ENCODE data around the gene C1R.
"Not testable (repeated sequence)": the region's sequence is repeated elsewhere in the genome, so short reads cannot be mapped to it uniquely, and the experiment has no call there.

C1R gene

DNA sequence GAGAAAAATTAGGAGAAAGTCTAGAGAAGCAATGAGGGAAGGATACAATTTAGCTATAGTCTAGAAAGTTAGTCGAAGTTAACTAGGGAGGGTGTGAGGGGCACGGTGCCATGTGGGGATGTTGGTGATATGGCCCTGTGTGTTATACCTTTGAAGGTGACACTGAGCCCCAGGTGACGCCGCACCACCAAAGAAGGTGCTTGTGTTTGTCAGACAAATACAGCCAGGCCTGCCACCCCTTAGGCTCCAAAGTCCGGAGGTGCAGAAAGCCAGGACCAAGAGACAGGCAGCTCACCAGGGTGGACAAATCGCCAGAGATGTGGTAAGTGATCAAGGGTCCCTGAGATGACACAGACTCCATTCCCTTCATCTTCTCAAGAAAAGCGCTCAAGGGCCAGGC is 30.6 kb downstream of the C1R start:
- Histone ChIP-seq H3K27ac (ENCODE audit: low read depth, low read length) (peak overlapping the region; percentile 85), H3K9ac (ENCODE audit: low read length in 5 of 5) (peak overlapping the region in 3 of 5 donors; percentile 50 to 80 (median 72)), H3K9me3 (ENCODE audit: control insufficient read depth in 5 of 5, low read length in 5 of 5) (no peaks in the 10 kb centered on the region), H3K4me1 (ENCODE audit: control insufficient read depth in 5 of 5, insufficient read depth in 5 of 5, low read length in 5 of 5) (peaks cover 7 to 46% (median 25%) of the 10 kb centered on the region in 5 donors), H3K27me3 (ENCODE audit: control insufficient read depth in 5 of 5, insufficient read depth in 4 of 5, low read length in 5 of 5) (no peaks in the 10 kb centered on the region), H3K4me3 (ENCODE audit: low read depth in 1 of 5, low read length in 5 of 5) (peak overlapping the region; percentile 56 to 80 (median 62)), H3K36me3 (ENCODE audit: control insufficient read depth in 5 of 5, insufficient read depth in 5 of 5, low read length in 5 of 5) (peaks cover 2 to 18% (median 9%) of the 10 kb centered on the region in 5 donors)

GRCh38 chr12:7061138-7061537 is 31.1 kb downstream of the C1R start:
- H3K9ac ChIP-seq (ENCODE audit: low read length in 5 of 5), result peak overlapping the region; percentile 50 to 80 (median 64)
- H3K27me3 ChIP-seq (ENCODE audit: control insufficient read depth in 5 of 5, insufficient read depth in 4 of 5, low read length in 5 of 5), result no peaks in the 10 kb centered on the region
- H3K4me1 ChIP-seq (ENCODE audit: control insufficient read depth in 5 of 5, insufficient read depth in 5 of 5, low read length in 5 of 5), result peaks cover 7 to 46% (median 25%) of the 10 kb centered on the region in 5 donors
- H3K36me3 ChIP-seq (ENCODE audit: control insufficient read depth in 5 of 5, insufficient read depth in 5 of 5, low read length in 5 of 5), result peaks cover 2 to 14% (median 5%) of the 10 kb centered on the region in 5 donors
- H3K4me3 ChIP-seq (ENCODE audit: low read depth in 1 of 5, low read length in 5 of 5), result peak overlapping the region; percentile 56 to 80 (median 62)
- H3K9me3 ChIP-seq (ENCODE audit: control insufficient read depth in 5 of 5, low read length in 5 of 5), result no peaks in the 10 kb centered on the region
- peak overlapping the region; percentile 85 for H3K27ac ChIP-seq (ENCODE audit: low read depth, low read length)

DNA sequence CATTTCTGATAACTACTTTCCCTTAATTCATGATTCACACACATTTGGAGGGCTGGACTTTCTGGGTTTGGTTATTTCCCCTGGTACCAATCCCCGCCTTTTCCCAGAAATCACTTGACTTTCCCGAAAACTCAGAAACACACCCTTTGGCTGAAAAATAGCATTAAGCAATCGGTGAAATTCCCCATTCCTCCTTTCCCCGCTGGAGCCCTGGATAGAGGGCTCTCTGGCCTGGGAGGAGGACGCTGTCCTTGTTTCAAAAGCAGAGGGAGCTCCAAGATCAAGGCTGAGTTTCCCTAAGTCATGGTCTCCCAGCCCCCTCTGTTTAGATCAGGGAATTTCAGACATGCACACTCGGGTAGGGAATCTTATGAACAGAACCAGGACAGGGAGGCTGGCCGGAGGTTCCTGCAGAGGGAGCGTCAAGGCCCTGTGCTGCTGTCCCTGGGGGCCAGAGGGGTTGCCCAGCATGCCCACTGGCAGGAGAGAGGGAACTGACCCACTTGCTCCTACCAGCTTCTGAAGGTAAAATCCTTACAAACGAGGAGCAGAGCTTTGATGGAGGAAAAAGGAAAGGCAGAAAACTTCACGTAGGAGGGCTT is 31.8 kb downstream of the C1R start, which contains the start of gene C1S:
Gene C1S (plus strand): TSS at position 366 of the 602 bp plus-strand sequence. CDS start 1,195 bp downstream, outside the sequence.
- Histone ChIP-seq H3K27me3 (ENCODE audit: control insufficient read depth in 5 of 5, insufficient read depth in 4 of 5, low read length in 5 of 5) (no peaks in the 10 kb centered on the region), H3K9me3 (ENCODE audit: control insufficient read depth in 5 of 5, low read length in 5 of 5) (no peaks in the 10 kb centered on the region), H3K9ac (ENCODE audit: low read length in 5 of 5) (peak within 1 kb of the TSS; percentile 50 to 80 (median 64)), H3K4me3 (ENCODE audit: low read depth in 1 of 5, low read length in 5 of 5) (peak within 1 kb of the TSS; percentile 56 to 80 (median 62)), H3K4me1 (ENCODE audit: control insufficient read depth in 5 of 5, insufficient read depth in 5 of 5, low read length in 5 of 5) (peaks cover 7 to 46% (median 25%) of the 10 kb centered on the region in 5 donors), H3K27ac (ENCODE audit: low read depth, low read length) (peak within 1 kb of the TSS; percentile 85), H3K36me3 (ENCODE audit: control insufficient read depth in 5 of 5, insufficient read depth in 5 of 5, low read length in 5 of 5) (peaks cover 0 to 11% (median 2%) of the 10 kb centered on the region in 5 donors)

GRCh38 chr12:7059780-7060179 is 32.5 kb downstream of the C1R start:
- Histone ChIP-seq H3K36me3 (ENCODE audit: control insufficient read depth in 5 of 5, insufficient read depth in 5 of 5, low read length in 5 of 5) (peaks cover 0 to 8% (median 2%) of the 10 kb centered on the region in 5 donors), H3K4me3 (ENCODE audit: low read depth in 1 of 5, low read length in 5 of 5) (peak overlapping the region in 1 of 5 donors; percentile 24), H3K9me3 (ENCODE audit: control insufficient read depth in 5 of 5, low read length in 5 of 5) (no peaks in the 10 kb centered on the region), H3K27ac (ENCODE audit: low read depth, low read length) (peak overlapping the region; percentile 85), H3K27me3 (ENCODE audit: control insufficient read depth in 5 of 5, insufficient read depth in 4 of 5, low read length in 5 of 5) (no peaks in the 10 kb centered on the region), H3K4me1 (ENCODE audit: control insufficient read depth in 5 of 5, insufficient read depth in 5 of 5, low read length in 5 of 5) (peaks cover 7 to 46% (median 25%) of the 10 kb centered on the region in 5 donors), H3K9ac (ENCODE audit: low read length in 5 of 5) (peak overlapping the region in 1 of 5 donors; percentile 6)

DNA sequence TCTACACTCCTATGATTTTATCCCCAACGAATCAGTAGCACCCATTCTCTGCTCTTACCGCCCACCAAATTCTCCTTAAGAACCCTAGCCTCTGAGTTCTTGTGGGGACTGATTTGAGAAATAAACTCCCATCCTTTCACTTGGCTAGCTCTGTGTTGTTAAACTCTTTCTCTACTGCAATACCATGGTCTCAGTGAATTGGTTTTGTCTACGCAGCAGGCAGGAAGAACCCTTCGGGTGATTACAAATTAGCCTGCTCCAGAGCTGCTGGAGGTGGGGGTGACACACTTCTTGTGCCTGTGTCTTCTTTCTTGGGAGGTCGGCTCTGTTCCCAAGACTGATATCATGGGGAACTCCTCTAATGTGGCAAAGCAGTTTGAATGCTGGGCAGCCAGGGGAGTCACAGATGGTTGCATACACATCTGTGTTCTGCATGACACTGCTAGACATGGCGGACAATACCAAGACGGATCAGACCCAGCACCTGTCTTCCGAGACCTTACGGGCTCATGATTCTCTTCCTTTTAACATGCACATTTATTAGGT is 33.3 kb downstream of the C1R start:
- Histone ChIP-seq H3K27ac (ENCODE audit: low read depth, low read length) (no peak overlapping the region), H3K27me3 (ENCODE audit: control insufficient read depth in 5 of 5, insufficient read depth in 4 of 5, low read length in 5 of 5) (no peaks in the 10 kb centered on the region), H3K36me3 (ENCODE audit: control insufficient read depth in 5 of 5, insufficient read depth in 5 of 5, low read length in 5 of 5) (peaks cover 0 to 6% (median 2%) of the 10 kb centered on the region in 5 donors), H3K4me1 (ENCODE audit: control insufficient read depth in 5 of 5, insufficient read depth in 5 of 5, low read length in 5 of 5) (peaks cover 7 to 46% (median 23%) of the 10 kb centered on the region in 5 donors), H3K4me3 (ENCODE audit: low read depth in 1 of 5, low read length in 5 of 5) (no peak overlapping the region), H3K9ac (ENCODE audit: low read length in 5 of 5) (no peak overlapping the region), H3K9me3 (ENCODE audit: control insufficient read depth in 5 of 5, low read length in 5 of 5) (no peaks in the 10 kb centered on the region)

GRCh38 chr12:7058163-7058845 is 33.9 kb downstream of the C1R start:
- H3K4me3 ChIP-seq (ENCODE audit: low read depth in 1 of 5, low read length in 5 of 5), result no peak overlapping the region
- peaks cover 0 to 6% (median 0%) of the 10 kb centered on the region in 5 donors for H3K36me3 ChIP-seq (ENCODE audit: control insufficient read depth in 5 of 5, insufficient read depth in 5 of 5, low read length in 5 of 5)
- no peaks in the 10 kb centered on the region for H3K9me3 ChIP-seq (ENCODE audit: control insufficient read depth in 5 of 5, low read length in 5 of 5)
- peaks cover 7 to 46% (median 22%) of the 10 kb centered on the region in 5 donors for H3K4me1 ChIP-seq (ENCODE audit: control insufficient read depth in 5 of 5, insufficient read depth in 5 of 5, low read length in 5 of 5)
- H3K9ac ChIP-seq (ENCODE audit: low read length in 5 of 5), result no peak overlapping the region
- H3K27me3 ChIP-seq (ENCODE audit: control insufficient read depth in 5 of 5, insufficient read depth in 4 of 5, low read length in 5 of 5), result no peaks in the 10 kb centered on the region
- H3K27ac ChIP-seq (ENCODE audit: low read depth, low read length), result no peak overlapping the region

GRCh38 chr12:7055736-7056135 is 36.5 kb downstream of the C1R start:
- not testable (repeated sequence) for H3K9me3 ChIP-seq (ENCODE audit: control insufficient read depth in 5 of 5, low read length in 5 of 5); H3K9ac ChIP-seq (ENCODE audit: low read length in 5 of 5); H3K27ac ChIP-seq (ENCODE audit: low read depth, low read length); H3K27me3 ChIP-seq (ENCODE audit: control insufficient read depth in 5 of 5, insufficient read depth in 4 of 5, low read length in 5 of 5); H3K36me3 ChIP-seq (ENCODE audit: control insufficient read depth in 5 of 5, insufficient read depth in 5 of 5, low read length in 5 of 5); H3K4me3 ChIP-seq (ENCODE audit: low read depth in 1 of 5, low read length in 5 of 5)
- peaks cover 6 to 29% (median 10%) of the 10 kb centered on the region in 5 donors for H3K4me1 ChIP-seq (ENCODE audit: control insufficient read depth in 5 of 5, insufficient read depth in 5 of 5, low read length in 5 of 5)

DNA sequence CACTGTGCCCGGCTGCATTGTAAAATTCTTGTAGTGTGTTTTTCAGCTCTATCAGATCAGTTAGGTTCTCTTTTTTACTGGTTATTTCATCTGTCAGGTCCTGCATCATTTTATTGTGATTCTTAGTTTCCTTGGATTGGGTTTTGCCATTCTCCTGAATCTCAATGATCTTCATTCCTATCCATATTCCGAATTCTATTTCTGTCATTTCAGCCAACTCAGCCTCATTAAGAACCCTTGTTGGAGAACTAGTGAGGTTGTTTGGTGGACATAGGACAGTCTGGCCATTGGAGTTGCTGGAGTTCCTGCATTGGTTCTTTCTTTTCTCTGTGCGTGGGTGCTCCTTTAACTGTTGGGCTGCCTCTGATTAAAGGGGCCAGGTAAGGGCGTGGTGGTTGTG is 37.3 kb downstream of the C1R start:
- no peak overlapping the region for H3K27ac ChIP-seq (ENCODE audit: low read depth, low read length)
- peaks cover 0 to 21% (median 4%) of the 10 kb centered on the region in 5 donors for H3K4me1 ChIP-seq (ENCODE audit: control insufficient read depth in 5 of 5, insufficient read depth in 5 of 5, low read length in 5 of 5)
- H3K27me3 ChIP-seq (ENCODE audit: control insufficient read depth in 5 of 5, insufficient read depth in 4 of 5, low read length in 5 of 5), result no peaks in the 10 kb centered on the region
- no peak overlapping the region for H3K4me3 ChIP-seq (ENCODE audit: low read depth in 1 of 5, low read length in 5 of 5)
- no peaks in the 10 kb centered on the region for H3K36me3 ChIP-seq (ENCODE audit: control insufficient read depth in 5 of 5, insufficient read depth in 5 of 5, low read length in 5 of 5)
- no peaks in the 10 kb centered on the region for H3K9me3 ChIP-seq (ENCODE audit: control insufficient read depth in 5 of 5, low read length in 5 of 5)
- no peak overlapping the region for H3K9ac ChIP-seq (ENCODE audit: low read length in 5 of 5)

- H3K36me3 ChIP-seq (ENCODE audit: control insufficient read depth in 5 of 5, insufficient read depth in 5 of 5, low read length in 5 of 5); H3K4me3 ChIP-seq (ENCODE audit: low read depth in 1 of 5, low read length in 5 of 5); H3K27ac ChIP-seq (ENCODE audit: low read depth, low read length); H3K27me3 ChIP-seq (ENCODE audit: control insufficient read depth in 5 of 5, insufficient read depth in 4 of 5, low read length in 5 of 5); H3K9me3 ChIP-seq (ENCODE audit: control insufficient read depth in 5 of 5, low read length in 5 of 5); H3K9ac ChIP-seq (ENCODE audit: low read length in 5 of 5): not testable (repeated sequence)
- H3K4me1 ChIP-seq (ENCODE audit: control insufficient read depth in 5 of 5, insufficient read depth in 5 of 5, low read length in 5 of 5), result peaks cover 0 to 14% (median 0%) of the 10 kb centered on the region in 5 donors
These were observed 42.3 kb downstream of the C1R start for GRCh38 chr12:7049973-7050372.

GRCh38 chr12:7049445-7049951 is 42.7 kb downstream of the C1R start:
- not testable (repeated sequence) for H3K27me3 ChIP-seq (ENCODE audit: control insufficient read depth in 5 of 5, insufficient read depth in 4 of 5, low read length in 5 of 5); H3K9ac ChIP-seq (ENCODE audit: low read length in 5 of 5); H3K9me3 ChIP-seq (ENCODE audit: control insufficient read depth in 5 of 5, low read length in 5 of 5); H3K4me3 ChIP-seq (ENCODE audit: low read depth in 1 of 5, low read length in 5 of 5); H3K27ac ChIP-seq (ENCODE audit: low read depth, low read length); H3K36me3 ChIP-seq (ENCODE audit: control insufficient read depth in 5 of 5, insufficient read depth in 5 of 5, low read length in 5 of 5)
- H3K4me1 ChIP-seq (ENCODE audit: control insufficient read depth in 5 of 5, insufficient read depth in 5 of 5, low read length in 5 of 5), result peaks cover 0 to 14% (median 0%) of the 10 kb centered on the region in 5 donors

Data from subcutaneous abdominal adipose tissue (tissue), 5 donors.